ENCODE data around the gene OAS2.
A peak's percentile ranks its signal among the peaks of the same experiment; 100 is the strongest.

Gene OAS2

GRCh38 chr12:112978163-112979040 is at the start of gene OAS2:
Gene OAS2 (plus strand): TSS chr12:112978519. CDS start chr12:112978609, 90 bp downstream.
- DNase-seq (ENCODE audit: low spot score): no peak

- no peak for DNase-seq (ENCODE audit: low spot score)
Measured at GRCh38 chr12:112928978-112929377, 49.3 kb upstream of the OAS2 start.

GRCh38 chr12:112929715-112930114 is 48.6 kb upstream of the OAS2 start:
- no peak for DNase-seq (ENCODE audit: low spot score)

GRCh38 chr12:112930350-112930749 is 48.0 kb upstream of the OAS2 start:
- DNase-seq (ENCODE audit: low spot score): no peak

- no peak for DNase-seq (ENCODE audit: low spot score)
Measured at GRCh38 chr12:112932485-112933128, 45.7 kb upstream of the OAS2 start.

GRCh38 chr12:112933129-112933505 is 45.2 kb upstream of the OAS2 start:
- DNase-seq (ENCODE audit: low spot score): no peak

GRCh38 chr12:112936264-112936663 is 42.1 kb upstream of the OAS2 start:
- DNase-seq (ENCODE audit: low spot score): no peak

GRCh38 chr12:112936927-112937326 is 41.4 kb upstream of the OAS2 start:
- no peak for DNase-seq (ENCODE audit: low spot score)

GRCh38 chr12:112937741-112938719 is 40.3 kb upstream of the OAS2 start, which contains the start of gene OAS3:
Gene OAS3 (plus strand): TSS chr12:112938474. CDS start chr12:112938531, 57 bp downstream.
- DNase-seq (ENCODE audit: low spot score): peak; percentile 78

- DNase-seq (ENCODE audit: low spot score): no peak
Measured at GRCh38 chr12:112938751-112939150, 39.6 kb upstream of the OAS2 start.

GRCh38 chr12:112939761-112940381 is 38.4 kb upstream of the OAS2 start:
- DNase-seq (ENCODE audit: low spot score): no peak

GRCh38 chr12:112941528-112942335 is 36.6 kb upstream of the OAS2 start:
- DNase-seq (ENCODE audit: low spot score): no peak

- DNase-seq (ENCODE audit: low spot score): no peak
Measured at GRCh38 chr12:112942572-112942971, 35.7 kb upstream of the OAS2 start.

GRCh38 chr12:112944024-112944690 is 34.2 kb upstream of the OAS2 start:
- DNase-seq (ENCODE audit: low spot score): no peak

GRCh38 chr12:112945515-112945914 is 32.8 kb upstream of the OAS2 start:
- no peak for DNase-seq (ENCODE audit: low spot score)

GRCh38 chr12:112946236-112947000 is 31.9 kb upstream of the OAS2 start:
- DNase-seq (ENCODE audit: low spot score): no peak

GRCh38 chr12:112947314-112947713 is 31.0 kb upstream of the OAS2 start:
- DNase-seq (ENCODE audit: low spot score): no peak

GRCh38 chr12:112947761-112948160 is 30.6 kb upstream of the OAS2 start:
- DNase-seq (ENCODE audit: low spot score): no peak

GRCh38 chr12:112948806-112949205 is 29.5 kb upstream of the OAS2 start:
- DNase-seq (ENCODE audit: low spot score): no peak
